Measurements from ENCODE around the gene KHDRBS1. TPM values are rescaled to one million over a fixed set of nuclear protein-coding genes. Genes with fewer than 3 reads are reported as not detected.

KHDRBS1 gene
- total RNA-seq, 1 donor from 2014 or later = 139 TPM

DNA sequence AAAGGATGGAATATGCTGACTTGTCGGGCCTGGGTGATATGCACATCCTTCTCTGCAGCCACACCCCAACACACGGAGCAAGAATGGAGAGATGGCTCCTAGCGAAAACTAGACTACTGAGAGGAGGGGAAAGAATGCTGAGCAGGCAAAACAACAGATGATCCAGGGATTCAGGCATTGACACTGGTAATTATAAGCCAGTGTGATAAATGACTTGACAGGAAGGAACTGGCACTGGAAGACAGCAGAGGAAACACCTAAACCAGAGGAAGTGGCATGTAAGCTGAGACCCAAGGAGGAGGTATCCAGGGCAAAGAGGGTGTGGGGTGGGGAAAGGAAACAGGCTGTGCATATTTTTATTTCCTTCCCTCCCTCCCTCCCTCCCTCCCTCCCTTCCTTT lies 31.7 kb upstream of the KHDRBS1 start:
- Histone ChIP-seq H2AFZ (ENCODE audit: low read depth, low read length) (peak overlapping the region; percentile 23), H4K20me1 (ENCODE audit: insufficient read depth, low read length) (no peaks in the 10 kb centered on the region), H3K27ac (ENCODE audit: low read depth, low read length) (no peak overlapping the region), H3K79me2 (ENCODE audit: insufficient read depth, low read length) (no peaks in the 10 kb centered on the region), H3K4me1 (ENCODE audit: insufficient read depth, low read length) (peaks cover 1% of the 10 kb centered on the region), H3K9me3 (ENCODE audit: insufficient read depth, low read depth, low read length) (no peaks in the 10 kb centered on the region), H3K4me3 (ENCODE audit: insufficient read depth, low read depth, low read length) (no peak overlapping the region), H3K9ac (ENCODE audit: low read length) (no peak overlapping the region), H3K36me3 (ENCODE audit: insufficient read depth, low read length) (no peaks in the 10 kb centered on the region), H3K27me3 (ENCODE audit: insufficient read depth, low read length) (no peaks in the 10 kb centered on the region), H3K4me2 (ENCODE audit: low read length) (no peak overlapping the region)
- no peak for DNase-seq (ENCODE audit: low read depth)
- no peaks in the 10 kb centered on the region for H3K27me3 Mint-ChIP-seq (ENCODE audit: low read depth, unreplicated experiment)
- peaks cover 1% of the 10 kb centered on the region for H3K9me3 Mint-ChIP-seq (ENCODE audit: unreplicated experiment)
- no peak for FAIRE-seq
- H3K27ac Mint-ChIP-seq (ENCODE audit: unreplicated experiment) = no peak overlapping the region
- no peaks in the 10 kb centered on the region for H3K36me3 Mint-ChIP-seq (ENCODE audit: low read depth, unreplicated experiment)
- TF ChIP-seq EZH2 (IDR thresholded peaks at IDR 0.05; ENCODE audit: insufficient read depth, low read length) = no peak
- TF ChIP-seq, protein P1, sequence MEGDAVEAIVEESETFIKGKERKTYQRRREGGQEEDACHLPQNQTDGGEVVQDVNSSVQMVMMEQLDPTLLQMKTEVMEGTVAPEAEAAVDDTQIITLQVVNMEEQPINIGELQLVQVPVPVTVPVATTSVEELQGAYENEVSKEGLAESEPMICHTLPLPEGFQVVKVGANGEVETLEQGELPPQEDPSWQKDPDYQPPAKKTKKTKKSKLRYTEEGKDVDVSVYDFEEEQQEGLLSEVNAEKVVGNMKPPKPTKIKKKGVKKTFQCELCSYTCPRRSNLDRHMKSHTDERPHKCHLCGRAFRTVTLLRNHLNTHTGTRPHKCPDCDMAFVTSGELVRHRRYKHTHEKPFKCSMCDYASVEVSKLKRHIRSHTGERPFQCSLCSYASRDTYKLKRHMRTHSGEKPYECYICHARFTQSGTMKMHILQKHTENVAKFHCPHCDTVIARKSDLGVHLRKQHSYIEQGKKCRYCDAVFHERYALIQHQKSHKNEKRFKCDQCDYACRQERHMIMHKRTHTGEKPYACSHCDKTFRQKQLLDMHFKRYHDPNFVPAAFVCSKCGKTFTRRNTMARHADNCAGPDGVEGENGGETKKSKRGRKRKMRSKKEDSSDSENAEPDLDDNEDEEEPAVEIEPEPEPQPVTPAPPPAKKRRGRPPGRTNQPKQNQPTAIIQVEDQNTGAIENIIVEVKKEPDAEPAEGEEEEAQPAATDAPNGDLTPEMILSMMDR (IDR thresholded peaks at IDR 0.05; ENCODE audit: insufficient read depth, low read depth, low read length) = no peak
- no peak overlapping the region for H3K4me3 Mint-ChIP-seq (ENCODE audit: unreplicated experiment)
- peaks cover 29% of the 10 kb centered on the region for H3K4me1 Mint-ChIP-seq (ENCODE audit: low read depth, unreplicated experiment)

GRCh38 chr1:31984419-31985347 lies 29.0 kb upstream of the KHDRBS1 start:
- H3K36me3 Mint-ChIP-seq (ENCODE audit: low read depth, unreplicated experiment) = no peaks in the 10 kb centered on the region
- peaks cover under 1% of the 10 kb centered on the region for H3K27me3 Mint-ChIP-seq (ENCODE audit: low read depth, unreplicated experiment)
- no peak for FAIRE-seq
- Histone ChIP-seq H2AFZ (ENCODE audit: low read depth, low read length) (peak overlapping the region; percentile 63), H3K9ac (ENCODE audit: low read length) (peak overlapping the region; percentile 3), H3K4me2 (ENCODE audit: low read length) (peak overlapping the region; percentile 2), H3K4me3 (ENCODE audit: insufficient read depth, low read depth, low read length) (no peak overlapping the region), H3K36me3 (ENCODE audit: insufficient read depth, low read length) (no peaks in the 10 kb centered on the region), H3K9me3 (ENCODE audit: insufficient read depth, low read depth, low read length) (no peaks in the 10 kb centered on the region), H3K27me3 (ENCODE audit: insufficient read depth, low read length) (no peaks in the 10 kb centered on the region), H4K20me1 (ENCODE audit: insufficient read depth, low read length) (no peaks in the 10 kb centered on the region), H3K79me2 (ENCODE audit: insufficient read depth, low read length) (no peaks in the 10 kb centered on the region), H3K27ac (ENCODE audit: low read depth, low read length) (no peak overlapping the region), H3K4me1 (ENCODE audit: insufficient read depth, low read length) (peaks cover 6% of the 10 kb centered on the region)
- peak overlapping the region; percentile 72 for H3K27ac Mint-ChIP-seq (ENCODE audit: unreplicated experiment)
- peaks cover 26% of the 10 kb centered on the region for H3K4me1 Mint-ChIP-seq (ENCODE audit: low read depth, unreplicated experiment)
- peak; percentile 59 for DNase-seq (ENCODE audit: low read depth)
- H3K9me3 Mint-ChIP-seq (ENCODE audit: unreplicated experiment) = peaks cover 1% of the 10 kb centered on the region
- TF ChIP-seq EZH2 (IDR thresholded peaks at IDR 0.05; ENCODE audit: insufficient read depth, low read length) = no peak
- TF ChIP-seq, protein P1 (IDR thresholded peaks at IDR 0.05; ENCODE audit: insufficient read depth, low read depth, low read length) = no peak
- no peak overlapping the region for H3K4me3 Mint-ChIP-seq (ENCODE audit: unreplicated experiment)

GRCh38 chr1:31985430-31985829 lies 28.2 kb upstream of the KHDRBS1 start:
- H3K27ac ChIP-seq (ENCODE audit: low read depth, low read length) = no peak overlapping the region
- Mint-ChIP-seq H3K9me3 (ENCODE audit: unreplicated experiment) (peaks cover 1% of the 10 kb centered on the region), H3K27me3 (ENCODE audit: low read depth, unreplicated experiment) (peaks cover 7% of the 10 kb centered on the region), H3K4me1 (ENCODE audit: low read depth, unreplicated experiment) (peaks cover 26% of the 10 kb centered on the region), H3K4me3 (ENCODE audit: unreplicated experiment) (no peak overlapping the region), H3K36me3 (ENCODE audit: low read depth, unreplicated experiment) (no peaks in the 10 kb centered on the region), H3K27ac (ENCODE audit: unreplicated experiment) (peak overlapping the region; percentile 72)
- DNase-seq (ENCODE audit: low read depth) = no peak
- no peak overlapping the region for H3K4me3 ChIP-seq (ENCODE audit: insufficient read depth, low read depth, low read length)
- peak overlapping the region; percentile 63 for H2AFZ ChIP-seq (ENCODE audit: low read depth, low read length)
- no peak for TF ChIP-seq EZH2 (IDR thresholded peaks at IDR 0.05; ENCODE audit: insufficient read depth, low read length)
- TF ChIP-seq, protein P1 (IDR thresholded peaks at IDR 0.05; ENCODE audit: insufficient read depth, low read depth, low read length) = no peak
- H4K20me1 ChIP-seq (ENCODE audit: insufficient read depth, low read length) = no peaks in the 10 kb centered on the region
- H3K9me3 ChIP-seq (ENCODE audit: insufficient read depth, low read depth, low read length) = no peaks in the 10 kb centered on the region
- no peak for FAIRE-seq
- peak overlapping the region; percentile 2 for H3K4me2 ChIP-seq (ENCODE audit: low read length)
- no peaks in the 10 kb centered on the region for H3K79me2 ChIP-seq (ENCODE audit: insufficient read depth, low read length)
- peak overlapping the region; percentile 3 for H3K9ac ChIP-seq (ENCODE audit: low read length)
- peaks cover 6% of the 10 kb centered on the region for H3K4me1 ChIP-seq (ENCODE audit: insufficient read depth, low read length)
- no peaks in the 10 kb centered on the region for H3K36me3 ChIP-seq (ENCODE audit: insufficient read depth, low read length)
- no peaks in the 10 kb centered on the region for H3K27me3 ChIP-seq (ENCODE audit: insufficient read depth, low read length)
